Endothelial cell of umbilical vein (primary cell): ENCODE results near the gene MIGA2. TPM values are rescaled to one million over a fixed set of nuclear protein-coding genes. Genes with fewer than 3 reads are reported as not detected.

Source experiments
- BruUV-seq: library from RNA; stranded (reverse); fragments of 400-500 nt; replicated peaks from 2 replicates; lab custom pipeline; 2021; lab: Mats Ljungman, UMichigan
- CTCF ChIA-PET: fragments of 300-600, 350-600 bp; sonication (Branson Sonifier 250); formaldehyde crosslinking; loops from one replicate; lab custom pipeline; 2021; ENCODE audit warnings: antibody characterized with exemption, inconsistent platforms; lab: Charles Lee
- POLR2A ChIA-PET: fragments of 300-600, 350-600 bp; sonication (Branson Sonifier 250); formaldehyde crosslinking; loops from one replicate; lab custom pipeline; 2021; ENCODE audit warnings: antibody characterized with exemption, inconsistent platforms; lab: Charles Lee
- DNase-seq: peaks from one replicate; pipeline ENCODE4 v3.0.0-alpha.2; 2011; ENCODE audit warnings: low read depth, low spot score
- FAIRE-seq: peaks from 2 replicates; lab custom pipeline; 2011; peaks lifted over from hg19 to GRCh38; lab: Jason Lieb, UNC
- H2AFZ ChIP-seq: 2 replicates; pipeline ENCODE4 v1.6.0; 2012; ENCODE audit warnings: low read depth, low read length, control low read depth, inconsistent platforms
- H3K27ac ChIP-seq: 2 replicates; pipeline ENCODE4 v1.5.1; 2011; ENCODE audit warnings: low read depth, mild to moderate bottlenecking, control low read depth, low read length, moderate library complexity; ENCODE audit not compliant: insufficient read depth
- H3K27me3 ChIP-seq, 2 experiments: 2 replicates each; pipeline versions ENCODE4 v1.6.0 to v1.6.1; 2011; ENCODE audit warnings: low read length in 2 of 2, mixed read lengths in 1 of 2; ENCODE audit not compliant: control insufficient read depth in 2 of 2, insufficient read depth in 2 of 2
- H3K36me3 ChIP-seq, 2 experiments: 2 replicates in 1 of 2; 3 replicates in 1 of 2; pipeline ENCODE4 v1.5.1; 2011; ENCODE audit warnings: low read length in 2 of 2, mild to moderate bottlenecking in 1 of 2, moderate library complexity in 1 of 2; ENCODE audit not compliant: control insufficient read depth in 2 of 2, insufficient read depth in 2 of 2; ENCODE audit errors: extremely low read depth in 1 of 2
- H3K4me1 ChIP-seq: 3 replicates; pipeline ENCODE4 v1.5.1; 2011; ENCODE audit warnings: mild to moderate bottlenecking, low read length; ENCODE audit not compliant: control insufficient read depth, insufficient read depth; ENCODE audit errors: extremely low read depth
- H3K4me2 ChIP-seq: 2 replicates; pipeline ENCODE4 v1.6.1; 2011; ENCODE audit warnings: low read length, control low read depth, mixed read lengths; ENCODE audit not compliant: insufficient read depth
- H3K4me3 ChIP-seq, 3 experiments: fragments of 200-600 bp in 1 of 3; sonication (generic), shearing (Covaris generic) in 1 of 3; replicated peaks in 1 of 3; 2 replicates each; pipeline ENCODE4 v1.5.1; 2011 to 2016; ENCODE audit warnings: control low read depth in 3 of 3, low read length in 3 of 3, mild to moderate bottlenecking in 2 of 3, inconsistent platforms in 1 of 3, low read depth in 1 of 3, moderate library complexity in 1 of 3; ENCODE audit not compliant: insufficient read depth in 1 of 3
- H3K79me2 ChIP-seq: 2 replicates; pipeline ENCODE4 v1.6.0; 2012; ENCODE audit warnings: low read length, inconsistent platforms; ENCODE audit not compliant: control insufficient read depth, insufficient read depth
- H3K9ac ChIP-seq: replicated peaks from 2 replicates; pipeline ENCODE3; 2011; ENCODE audit warnings: low read length, control low read depth; ENCODE audit not compliant: insufficient read depth; ENCODE audit errors: extremely low read depth
- H3K9me1 ChIP-seq: replicated peaks from 3 replicates; pipeline ENCODE4 v1.6.0; 2011; ENCODE audit warnings: mild to moderate bottlenecking, low read length; ENCODE audit not compliant: control insufficient read depth, insufficient read depth; ENCODE audit errors: extremely low read depth
- H3K9me3 ChIP-seq: replicated peaks from 2 replicates; pipeline ENCODE4 v1.5.1; 2012; ENCODE audit warnings: low read length, inconsistent platforms; ENCODE audit not compliant: control insufficient read depth, insufficient read depth
- H4K20me1 ChIP-seq: replicated peaks from 2 replicates; pipeline ENCODE3; 2011; ENCODE audit warnings: mild to moderate bottlenecking, low read length; ENCODE audit not compliant: control insufficient read depth, insufficient read depth; ENCODE audit errors: extremely low read depth
- CTCF ChIP-seq, 2 donors: IDR thresholded peaks; 1 replicate in 1 of 2; 2 replicates in 1 of 2; pipeline ENCODE4 v1.5.1; 2011; ENCODE audit warnings: low read length in 2 of 2, mild to moderate bottlenecking in 2 of 2, moderate library complexity in 2 of 2, control low read depth in 1 of 2, inconsistent platforms in 1 of 2, low read depth in 1 of 2; ENCODE audit not compliant: insufficient read depth in 1 of 2; ENCODE audit errors: extremely low read depth in 1 of 2
- EZH2 ChIP-seq: IDR thresholded peaks from 2 replicates; pipeline ENCODE4 v1.6.1; 2012; ENCODE audit warnings: borderline replicate concordance, low read depth, mild to moderate bottlenecking, moderate library complexity, low read length, inconsistent platforms; ENCODE audit not compliant: severe bottlenecking
- FOS ChIP-seq: IDR thresholded peaks from 2 replicates; pipeline ENCODE4 v1.6.1; 2011; ENCODE audit warnings: mild to moderate bottlenecking, low read length, moderate library complexity, borderline replicate concordance; ENCODE audit not compliant: insufficient read depth
- GATA2 ChIP-seq: IDR thresholded peaks from 2 replicates; pipeline ENCODE4 v1.7.0; 2011; ENCODE audit warnings: low read depth, mild to moderate bottlenecking, moderate library complexity, mixed read lengths, low read length; ENCODE audit not compliant: insufficient read length, insufficient read depth
- JUN ChIP-seq: IDR thresholded peaks from 2 replicates; pipeline ENCODE4 v1.6.1; 2011; ENCODE audit warnings: borderline replicate concordance, low read depth; ENCODE audit not compliant: insufficient read length, insufficient read depth
- MAX ChIP-seq: IDR thresholded peaks from 2 replicates; pipeline ENCODE4 v1.6.1; 2011; ENCODE audit not compliant: insufficient read depth, insufficient read length
- MYC ChIP-seq: IDR thresholded peaks from one replicate; pipeline ENCODE4 v1.6.1; 2011; ENCODE audit warnings: mild to moderate bottlenecking, low read depth, low read length
- POLR2A ChIP-seq: IDR thresholded peaks from 2 replicates; pipeline ENCODE4 v1.6.1; 2012; ENCODE audit warnings: low read depth, mild to moderate bottlenecking, control low read depth, low read length
- POLR2AphosphoS5 ChIP-seq: IDR thresholded peaks from 2 replicates; pipeline ENCODE4 v1.6.1; 2012; ENCODE audit warnings: low read depth, mild to moderate bottlenecking, control low read depth, low read length, moderate library complexity; ENCODE audit not compliant: insufficient read depth
- dilution Hi-C: fragments of 300-500 bp; cut with MboI; formaldehyde crosslinking; loops from one replicate; pipeline ENCODE4 v1.15.0; 2019; ENCODE audit warnings: low sequenced_read_pairs; ENCODE audit not compliant: extremely low pct_ligation_motif_present
- intact Hi-C: fragments of 100-400 bp; cut with micrococcal nuclease; formaldehyde crosslinking; loops from one replicate; pipeline ENCODE4 v1.10.0; 2022
- polyA plus RNA-seq, 4 experiments: library from polyadenylated mRNA; depleted of rRNA in 3 of 4; stranded (reverse) in 3 of 4; unstranded in 1 of 4; fragments of >200 nt; gene quantifications; 2 replicates each; pipeline versions ENCODE4 v1.2.1 to v1.2.3, GENCODE V29; 2011 to 2012; ENCODE audit warnings: missing spikeins in 1 of 4
- total RNA-seq: library from RNA; stranded (reverse); gene quantifications from 2 replicates; pipeline ENCODE4 v1.2.3, GENCODE V29; 2021

The MIGA2 gene
- total and polyA plus RNA-seq, 2 donors (not counting 3 experiments of a cell fraction or from before 2014, with no cell fraction given) = 27.7 to 28.0 TPM

GRCh38 chr9:128995791-128996190, 40.6 kb upstream of the MIGA2 start:
- POLR2A ChIA-PET = no interaction called here
- Histone ChIP-seq H3K27me3 (no peaks in the 10 kb centered on the region), H3K4me3 (no peak overlapping the region), H3K9ac (no peak overlapping the region), H3K36me3 (peaks cover 23 to 53% of the 10 kb centered on the region in 2 experiments), H3K4me1 (no peaks in the 10 kb centered on the region), H3K27ac (no peak overlapping the region), H4K20me1 (no peaks in the 10 kb centered on the region), H3K4me2 (no peak overlapping the region), H3K79me2 (no peaks in the 10 kb centered on the region), H3K9me1 (no peaks in the 10 kb centered on the region), H3K9me3 (no peaks in the 10 kb centered on the region), H2AFZ (no peak overlapping the region)
- dilution Hi-C loops = no loop called here
- TF ChIP-seq JUN (no peak), FOS (no peak), MYC (no peak), POLR2A (no peak), GATA2 (no peak), CTCF (IDR thresholded peaks at IDR 0.05; ENCODE audit: extremely low read depth in 1 of 2, insufficient read depth in 1 of 2, low read depth in 1 of 2, low read length in 2 of 2) (no peak), MAX (no peak), EZH2 (no peak), POLR2AphosphoS5 (no peak)
- BruUV-seq = no TSS peak
- DNase-seq (no peak), FAIRE-seq (no peak)
- CTCF ChIA-PET = interaction anchor here (0.9 to 1.3 kb wide), 2 partner anchors 10 to 32 kb away, joined by 3 to 6 read pairs; partner anchors contain the start of gene SH3GLB2
- intact Hi-C loops = no loop called here
